ENCODE data around the gene IQCH.
"Not testable (repeated sequence)": the region's sequence is repeated elsewhere in the genome, so short reads cannot be mapped to it uniquely, and the experiment has no call there.

Gene IQCH

DNA sequence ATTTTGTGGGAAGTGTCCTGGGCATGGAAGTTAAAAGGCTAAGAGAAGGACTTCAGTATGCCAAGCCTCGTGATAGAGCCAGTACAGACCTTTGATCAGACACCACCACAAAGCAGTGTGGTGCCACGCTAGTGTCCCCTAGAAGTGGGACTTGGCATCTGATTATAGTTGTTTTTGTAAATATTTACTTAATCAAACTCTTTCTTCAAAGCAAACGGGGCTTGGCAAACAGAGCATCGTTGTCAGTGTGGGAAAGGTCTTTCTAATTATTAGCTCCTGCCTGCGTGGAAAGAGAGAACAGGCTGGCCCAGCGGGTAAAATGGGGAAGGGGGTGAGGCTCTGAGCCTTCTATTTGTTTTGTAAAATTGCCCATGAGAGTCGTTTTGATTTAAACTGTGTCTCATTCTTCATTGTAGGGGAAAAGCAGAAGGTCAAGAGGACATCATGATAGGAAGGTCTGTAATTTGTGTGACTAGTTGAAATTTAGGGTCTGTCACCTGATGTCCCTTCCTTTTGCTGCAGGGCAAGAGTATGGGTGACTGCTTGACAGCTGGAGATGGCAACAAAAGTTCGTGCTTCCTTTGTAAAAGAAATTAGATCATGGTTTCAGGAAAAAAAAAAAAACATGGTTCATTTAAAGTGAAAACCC is 105.0 kb downstream of the IQCH start:
- DNase-seq (ENCODE audit: low read depth), result no peak

DNA sequence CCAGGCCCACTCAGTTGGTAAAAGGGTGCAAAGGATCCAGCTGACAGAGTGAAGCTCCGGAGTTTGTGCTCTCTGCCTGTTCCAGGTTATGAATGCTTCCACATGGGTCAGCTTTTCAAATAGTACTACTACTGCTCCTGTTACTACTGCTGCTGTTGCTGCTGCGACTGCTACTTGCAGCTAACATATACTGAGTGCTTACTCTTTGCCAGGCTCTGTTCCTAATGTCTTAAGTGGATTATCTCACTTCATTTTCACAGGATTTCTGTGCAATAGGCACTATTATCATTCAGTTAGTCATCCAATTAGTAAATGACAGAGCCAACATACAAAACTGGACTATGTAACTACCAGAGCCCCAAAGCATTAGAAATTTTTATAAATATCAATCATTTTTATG is 106.5 kb downstream of the IQCH start:
- DNase-seq (ENCODE audit: low read depth), result no peak

DNA sequence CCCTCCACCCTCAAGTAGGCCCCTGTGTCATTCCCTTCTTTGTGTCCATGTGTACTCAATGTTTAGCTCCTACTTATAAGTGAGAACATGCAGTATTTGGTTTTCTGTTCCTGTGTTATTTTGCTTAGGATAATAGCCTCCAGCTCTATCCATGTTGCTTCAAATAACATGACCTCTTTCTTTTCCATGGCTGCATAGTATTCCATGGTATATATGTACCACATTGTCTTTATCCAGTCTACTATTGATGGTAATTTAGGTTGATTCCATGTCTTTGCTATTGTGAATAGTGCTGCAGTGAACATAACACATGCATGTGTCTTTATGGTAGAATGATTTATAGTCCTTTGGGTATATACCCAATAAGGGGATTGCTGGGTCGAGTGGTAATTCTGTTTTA is 109.1 kb downstream of the IQCH start:
- not testable (repeated sequence) for DNase-seq (ENCODE audit: low read depth)

DNA sequence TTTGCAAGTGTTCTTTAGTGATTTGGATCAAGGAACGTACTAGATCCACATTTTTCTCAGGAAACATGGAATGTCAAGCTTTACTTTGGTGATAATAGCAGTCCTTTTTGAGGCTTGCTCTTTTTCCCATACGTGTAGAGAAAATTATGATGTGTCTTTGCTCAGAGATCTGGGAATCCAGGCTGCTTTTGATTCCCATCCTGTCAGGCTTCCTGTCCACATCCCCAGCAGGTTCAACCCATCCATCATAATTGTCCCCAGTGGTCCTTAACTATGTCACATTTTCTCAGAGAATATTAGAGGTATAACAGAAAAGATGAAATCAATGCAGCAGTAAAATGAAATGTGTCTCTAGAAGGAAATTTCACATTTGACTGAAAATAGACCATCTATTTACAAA is 111.4 kb downstream of the IQCH start:
- DNase-seq (ENCODE audit: low read depth), result no peak

DNA sequence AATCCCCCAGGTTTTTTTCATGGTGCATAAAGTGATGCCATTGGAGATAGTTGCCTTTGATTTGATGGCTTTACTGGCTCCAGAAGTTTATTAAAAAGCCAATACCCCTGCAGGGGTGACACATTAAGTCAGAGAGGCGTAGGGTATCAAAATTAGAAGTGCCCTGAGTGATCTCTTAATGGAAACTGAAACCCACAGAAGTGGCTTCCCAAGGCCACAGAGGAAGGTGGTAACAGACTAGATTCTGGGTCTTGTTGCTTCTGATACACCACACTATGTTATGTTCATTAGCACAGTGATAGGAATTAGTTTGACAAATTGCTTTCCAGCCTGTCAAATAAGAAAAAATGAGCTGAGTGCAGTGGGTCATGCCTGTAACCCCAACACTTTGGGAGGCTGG is 112.3 kb downstream of the IQCH start:
- DNase-seq (ENCODE audit: low read depth), result no peak

DNA sequence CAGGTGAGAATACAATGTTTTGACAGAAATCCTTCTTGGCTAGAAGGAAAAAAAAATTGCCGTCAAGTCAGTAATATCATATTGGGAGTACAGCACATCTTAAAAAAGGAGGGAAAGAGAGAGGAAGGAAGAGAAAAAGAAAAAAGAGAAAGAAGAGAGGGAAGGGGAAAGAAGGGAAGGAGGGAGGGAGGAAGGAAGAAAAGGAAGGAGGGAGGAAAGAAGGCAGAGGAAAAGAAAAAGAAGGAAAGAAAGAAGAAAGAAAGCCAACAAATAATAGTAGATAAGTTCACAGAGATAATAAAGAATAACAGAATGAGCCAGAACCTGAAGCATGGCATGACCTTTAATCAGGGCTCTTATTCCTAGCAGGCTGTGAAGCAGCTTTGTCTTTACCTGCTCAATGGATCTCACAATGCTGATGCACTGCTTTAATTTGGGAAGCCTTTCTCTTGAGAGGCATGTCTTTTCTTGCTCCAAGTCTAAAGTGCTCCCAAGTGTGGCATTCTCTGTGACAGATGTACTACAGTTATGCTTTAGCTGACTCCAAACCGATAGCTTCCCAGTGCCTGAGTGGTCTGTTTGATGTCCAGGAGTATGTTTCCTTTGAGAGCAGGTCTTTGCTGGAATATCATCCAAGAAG is 114.9 kb downstream of the IQCH start:
- no peak for DNase-seq (ENCODE audit: low read depth)

DNA sequence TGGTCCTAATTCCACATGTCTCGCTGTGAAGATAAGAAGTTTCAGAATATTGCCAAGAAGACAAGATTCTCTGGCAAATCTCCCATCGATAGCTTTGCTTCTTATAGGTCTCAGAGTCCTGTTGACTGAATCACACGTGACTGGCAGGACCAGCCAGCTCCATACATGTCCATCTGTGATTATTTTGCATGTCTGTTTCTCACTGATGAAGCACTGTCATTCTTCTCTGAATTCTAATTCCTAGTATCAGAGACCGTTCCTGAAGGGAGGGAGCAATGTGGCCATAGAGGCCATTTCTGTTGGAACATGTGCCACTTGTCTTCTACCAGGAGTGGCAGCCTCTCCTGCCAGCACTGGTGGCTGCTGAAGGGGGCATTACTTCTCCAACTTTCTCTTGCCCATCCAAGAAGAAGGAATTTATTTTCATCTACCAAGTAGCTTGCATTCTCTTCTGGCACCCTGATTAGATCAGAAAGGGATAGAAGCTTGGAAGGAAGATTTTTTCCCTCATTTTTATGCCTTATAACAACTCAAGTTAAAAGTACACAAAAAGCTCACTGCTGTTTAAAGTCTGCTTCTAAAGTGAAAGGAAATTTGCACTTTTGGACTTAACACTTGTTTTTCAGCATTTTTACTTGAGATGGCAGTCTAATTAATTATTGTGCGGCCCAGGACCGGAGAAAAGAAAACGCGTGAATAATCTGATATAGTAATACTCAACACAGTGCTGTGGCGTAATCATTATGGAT is 115.8 kb downstream of the IQCH start:
- no peak for DNase-seq (ENCODE audit: low read depth)

DNA sequence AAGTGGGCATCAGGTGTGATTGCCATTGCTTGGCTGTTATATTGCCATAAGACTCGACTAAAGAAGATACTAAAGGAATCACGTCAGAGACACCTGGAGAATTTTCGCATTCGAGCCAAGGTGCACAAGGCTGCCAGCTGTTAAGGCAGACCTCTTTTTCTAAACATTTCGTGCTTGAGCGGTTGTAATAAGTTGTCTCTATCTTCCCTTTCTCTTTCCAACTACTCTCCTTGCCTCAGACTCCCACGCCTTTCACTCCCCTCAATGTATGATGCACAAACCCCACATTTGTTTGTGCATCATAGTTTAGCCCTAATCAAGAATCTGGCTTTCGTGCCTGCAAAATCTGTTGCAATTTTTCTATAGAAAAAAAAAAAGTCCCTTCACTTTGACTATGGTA is 118.0 kb downstream of the IQCH start:
- DNase-seq (ENCODE audit: low read depth), result no peak

DNA sequence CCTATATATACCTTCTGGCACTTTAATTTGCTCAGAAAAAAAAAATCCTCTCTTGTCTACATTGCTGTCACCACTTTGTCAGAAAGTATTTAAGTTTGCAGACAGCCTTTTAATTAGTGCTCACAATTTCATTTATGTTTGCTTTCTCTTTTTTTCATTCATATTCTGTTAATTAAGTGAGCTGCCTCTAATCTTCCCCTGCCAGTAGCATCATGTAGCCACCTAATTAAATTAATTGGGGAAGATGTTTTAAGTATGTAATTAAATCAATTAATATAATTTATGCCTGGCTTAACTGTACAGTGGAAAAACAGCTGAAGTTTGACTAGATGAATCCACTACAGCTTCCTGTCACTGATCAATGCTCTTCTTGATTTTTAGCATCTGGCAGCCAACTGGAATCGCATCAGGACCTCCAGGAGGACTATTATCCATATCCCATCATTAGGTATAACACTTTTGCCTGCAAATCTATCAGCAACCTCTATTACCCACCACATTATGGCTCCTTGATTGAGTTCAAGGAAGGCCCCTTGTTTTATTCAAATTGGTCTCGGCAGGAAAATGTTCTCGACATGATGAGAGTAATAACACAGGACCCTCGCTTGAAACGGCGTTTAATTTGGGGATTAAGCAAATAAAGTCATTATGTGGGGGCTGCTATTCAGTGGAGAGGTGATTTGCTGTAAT is 118.5 kb downstream of the IQCH start:
- no peak for DNase-seq (ENCODE audit: low read depth)

DNA sequence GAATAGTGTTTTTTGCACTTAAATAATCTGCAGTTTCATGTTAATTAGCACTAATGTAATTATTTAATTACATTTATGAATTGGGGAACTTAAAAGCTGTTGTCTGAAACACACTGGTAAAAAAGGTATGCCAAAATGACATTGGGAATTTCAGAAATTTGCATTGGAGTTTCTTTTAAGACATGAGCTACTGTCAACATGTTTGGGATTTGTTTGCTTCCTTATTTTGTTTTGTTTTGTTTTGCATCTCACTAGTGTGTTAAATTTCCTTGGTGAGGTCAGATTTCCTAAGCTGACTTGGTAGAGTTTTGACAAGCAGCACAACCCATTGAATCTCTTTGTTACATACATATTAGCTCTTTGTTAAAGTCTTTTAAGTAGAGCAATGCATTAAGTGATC is 119.4 kb downstream of the IQCH start:
- DNase-seq (ENCODE audit: low read depth), result no peak

DNA sequence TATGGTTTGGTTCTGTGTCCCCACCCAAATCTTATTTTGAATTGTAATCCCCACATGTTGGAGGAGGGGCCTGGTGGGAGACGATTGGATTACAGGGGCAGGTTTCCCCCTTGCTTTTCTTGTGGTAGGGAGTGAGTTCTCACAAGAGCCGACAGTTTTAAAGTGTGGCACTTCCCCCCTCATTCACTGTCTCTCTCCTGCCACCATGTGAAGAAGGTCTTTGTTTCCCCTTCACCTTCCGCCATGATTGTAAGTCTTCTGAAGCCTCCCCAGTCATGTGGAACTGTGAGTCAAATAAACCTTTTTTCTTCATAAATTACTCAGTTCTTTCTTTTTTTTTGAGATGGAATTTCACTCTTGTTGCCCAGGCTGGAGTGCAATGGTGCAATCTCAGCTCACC is 124.9 kb downstream of the IQCH start:
- DNase-seq (ENCODE audit: low read depth), result no peak

DNA sequence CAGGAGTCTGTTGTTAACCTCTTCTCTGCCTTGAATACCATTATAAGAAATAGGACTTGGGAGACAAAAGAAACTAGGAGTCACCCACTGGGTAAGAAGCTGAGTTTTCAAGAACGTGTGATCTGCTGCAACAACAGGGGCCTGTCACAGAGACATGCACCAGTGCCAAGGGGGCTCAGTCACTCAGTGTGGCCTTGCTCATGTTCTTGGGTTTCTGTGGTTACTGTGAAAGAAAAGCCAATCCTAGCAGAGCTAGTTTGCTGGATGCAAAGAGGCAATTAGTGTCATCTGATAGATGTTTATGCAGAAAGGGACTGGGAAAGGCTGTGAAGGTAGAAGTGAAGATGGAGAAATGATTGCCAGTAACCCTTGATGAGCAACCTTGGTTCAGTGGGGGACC is 126.3 kb downstream of the IQCH start:
- DNase-seq (ENCODE audit: low read depth), result no peak

DNA sequence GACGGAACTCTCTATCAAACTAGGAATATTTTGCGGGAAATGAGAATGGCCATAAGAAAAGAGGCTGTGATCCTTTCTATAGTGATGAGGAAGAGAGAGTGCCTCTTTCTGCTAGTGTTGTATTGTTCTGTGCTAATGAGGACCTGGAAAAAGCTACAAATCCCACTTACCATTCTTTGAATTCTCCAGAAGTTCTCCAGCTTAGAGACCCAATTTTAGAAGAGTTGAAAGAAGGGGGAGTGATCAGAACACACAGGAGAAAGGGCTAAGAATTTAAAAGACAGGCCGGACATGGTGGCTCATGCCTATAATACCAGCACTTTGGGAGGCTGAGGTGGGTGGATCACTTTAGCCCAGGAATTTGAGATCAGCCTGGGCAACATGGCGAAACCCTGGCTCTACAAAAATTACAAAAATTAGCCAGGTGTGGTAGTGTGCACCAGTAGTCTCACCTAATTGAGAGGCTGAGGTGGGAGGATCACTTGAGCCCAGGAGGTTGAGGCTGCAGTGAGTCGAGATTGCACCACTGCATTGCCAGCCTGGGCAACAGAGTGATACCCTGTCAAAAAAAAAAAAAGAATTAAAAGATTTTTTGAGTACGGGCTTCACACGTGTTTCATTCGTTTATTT is 126.9 kb downstream of the IQCH start:
- no peak for DNase-seq (ENCODE audit: low read depth)

DNA sequence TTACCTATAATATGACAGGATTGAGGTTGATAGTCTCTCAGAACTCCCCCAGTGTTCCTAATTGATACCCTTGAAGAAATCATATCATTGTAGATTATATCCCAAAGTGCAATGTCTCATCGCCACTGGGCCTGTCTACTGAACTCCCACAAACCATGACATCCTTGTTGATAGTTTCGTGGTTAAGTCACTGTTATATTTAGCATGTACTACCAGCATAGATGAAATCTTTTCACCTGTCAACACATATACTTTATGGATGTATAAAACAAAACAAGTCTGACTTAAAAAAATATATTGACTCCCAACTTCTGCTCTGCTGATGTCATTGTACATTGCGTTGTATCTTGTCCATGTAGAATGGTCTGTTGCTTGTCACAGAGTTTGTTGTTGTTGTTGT is 128.1 kb downstream of the IQCH start:
- DNase-seq (ENCODE audit: low read depth), result no peak

DNA sequence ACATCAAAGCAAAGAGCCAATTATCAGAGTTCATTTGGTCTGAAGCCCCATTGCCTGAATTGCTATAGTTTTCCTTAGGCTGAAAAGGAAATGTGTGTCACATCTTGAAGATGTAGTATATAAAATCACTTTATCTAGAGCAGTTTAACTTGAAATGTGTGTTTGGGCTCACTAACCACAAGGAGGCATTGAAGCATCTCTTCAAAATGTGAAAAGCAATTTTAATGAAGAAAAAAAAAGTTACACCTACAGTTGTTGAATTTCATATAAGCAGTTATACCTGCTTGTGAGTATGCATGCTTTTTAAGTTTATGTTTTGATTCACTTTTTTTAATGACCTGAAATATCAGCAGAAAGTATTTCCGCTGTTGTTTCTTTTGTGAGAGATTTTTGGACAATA is 129.3 kb downstream of the IQCH start:
- DNase-seq (ENCODE audit: low read depth), result no peak

DNA sequence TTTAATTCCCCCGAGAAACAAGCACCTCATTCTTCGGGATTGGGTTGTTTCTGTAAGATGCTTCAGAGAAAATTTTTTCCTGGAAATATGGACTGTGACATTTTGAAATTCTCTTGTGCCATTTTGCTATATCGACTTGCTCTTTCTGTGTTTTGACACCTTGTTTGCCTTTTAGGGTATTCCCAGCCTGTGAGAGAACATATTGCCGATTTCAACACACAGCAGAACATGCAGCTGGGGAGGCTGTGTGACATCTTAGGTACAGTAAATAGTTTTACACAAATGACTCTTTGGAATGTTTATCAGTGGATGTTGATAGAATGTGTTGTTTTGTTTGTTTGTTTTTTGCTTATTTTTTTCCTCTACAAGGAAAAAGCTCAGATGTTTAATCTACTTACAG is 130.2 kb downstream of the IQCH start:
- DNase-seq (ENCODE audit: low read depth), result no peak

DNA sequence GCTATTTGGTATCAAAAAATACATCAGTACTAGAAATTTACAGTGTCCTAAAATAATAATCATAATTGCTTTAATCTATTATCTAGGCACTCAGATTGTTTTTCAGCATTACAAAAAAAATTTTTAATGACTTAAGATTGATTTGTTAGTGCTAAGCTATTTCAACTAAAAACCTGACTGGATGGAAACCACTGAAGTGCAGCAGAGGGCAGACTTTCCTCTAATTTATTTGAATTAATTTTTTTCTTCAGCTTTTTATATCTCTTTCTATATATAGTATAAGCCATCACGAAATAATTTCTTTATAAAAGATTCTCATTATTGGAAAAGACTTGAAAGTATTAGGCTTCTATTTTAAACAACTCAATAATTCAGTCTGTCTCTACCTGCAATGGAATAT is 131.4 kb downstream of the IQCH start:
- no peak for DNase-seq (ENCODE audit: low read depth)

DNA sequence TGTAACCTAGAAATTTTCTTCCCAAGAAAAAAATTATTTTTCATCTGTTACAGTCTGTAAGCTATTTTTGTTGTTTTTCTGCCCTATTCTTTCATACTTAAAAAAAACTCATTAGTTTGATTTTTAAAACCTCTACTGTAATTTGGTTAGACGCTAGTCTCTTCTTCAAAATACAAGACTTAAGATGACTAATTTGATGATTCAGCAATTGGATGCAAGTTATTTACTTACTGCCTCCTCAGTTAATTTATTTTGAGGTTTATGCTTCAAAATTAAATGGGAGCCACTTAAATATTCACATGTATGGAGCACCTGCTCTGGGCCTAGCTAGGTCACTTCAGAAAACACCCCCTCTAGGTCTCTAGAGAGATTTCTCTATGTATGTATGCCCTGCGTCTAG is 132.4 kb downstream of the IQCH start:
- DNase-seq (ENCODE audit: low read depth), result no peak

DNA sequence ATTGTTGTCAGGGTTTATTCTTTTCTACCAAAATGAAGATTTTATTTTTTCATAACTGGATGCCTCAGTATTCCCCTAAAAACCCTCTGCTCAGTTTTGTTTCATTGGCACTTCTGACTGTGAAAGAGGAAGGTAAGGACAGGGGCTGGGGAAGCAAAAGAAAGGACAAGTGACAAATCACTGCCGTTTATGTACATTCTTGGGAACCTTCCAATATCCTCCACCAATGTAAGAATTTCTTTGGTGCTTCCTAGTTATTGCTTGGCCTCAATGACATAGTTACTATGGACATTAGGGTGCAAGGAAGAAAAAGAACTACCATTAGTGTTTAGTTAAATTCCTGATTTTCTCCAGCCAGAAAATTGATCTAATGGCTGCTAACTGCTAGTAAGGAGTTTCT is 135.4 kb downstream of the IQCH start:
- DNase-seq (ENCODE audit: low read depth), result no peak

DNA sequence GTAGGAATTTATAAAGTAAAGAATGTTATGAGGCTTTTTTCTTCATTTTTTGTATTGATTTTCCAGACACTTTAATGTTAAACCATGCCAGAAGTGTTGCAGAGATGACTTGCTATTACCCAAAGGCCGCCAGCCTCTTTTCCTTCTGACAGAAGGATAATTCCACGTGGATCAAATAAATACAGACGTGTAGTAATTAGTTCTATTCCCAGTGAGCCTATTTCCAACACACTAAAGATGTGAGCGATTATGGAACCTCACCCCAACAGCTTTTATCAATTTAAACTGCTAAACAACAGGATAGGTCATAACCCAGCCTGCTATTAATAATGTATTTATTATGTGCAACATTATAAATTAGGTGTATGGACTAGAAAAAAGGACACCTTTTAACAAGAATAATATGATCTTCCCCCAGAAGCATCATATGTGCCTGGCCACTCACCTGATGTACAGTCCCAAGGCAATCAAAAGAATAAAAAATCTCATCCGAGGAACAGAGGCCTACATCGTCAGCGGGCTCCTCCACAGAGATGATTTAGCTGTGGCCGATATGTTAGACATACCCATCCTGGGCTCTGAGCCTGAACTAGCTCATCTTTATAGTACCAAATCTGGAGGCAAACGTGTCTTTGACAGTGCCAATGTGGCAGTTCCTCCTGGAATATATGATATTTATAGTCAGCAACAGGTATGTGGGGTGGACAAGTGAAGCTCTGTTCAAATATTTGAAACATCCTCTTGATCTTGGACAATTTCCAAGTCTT is 140.5 kb downstream of the IQCH start:
- DNase-seq (ENCODE audit: low read depth), result no peak

DNA sequence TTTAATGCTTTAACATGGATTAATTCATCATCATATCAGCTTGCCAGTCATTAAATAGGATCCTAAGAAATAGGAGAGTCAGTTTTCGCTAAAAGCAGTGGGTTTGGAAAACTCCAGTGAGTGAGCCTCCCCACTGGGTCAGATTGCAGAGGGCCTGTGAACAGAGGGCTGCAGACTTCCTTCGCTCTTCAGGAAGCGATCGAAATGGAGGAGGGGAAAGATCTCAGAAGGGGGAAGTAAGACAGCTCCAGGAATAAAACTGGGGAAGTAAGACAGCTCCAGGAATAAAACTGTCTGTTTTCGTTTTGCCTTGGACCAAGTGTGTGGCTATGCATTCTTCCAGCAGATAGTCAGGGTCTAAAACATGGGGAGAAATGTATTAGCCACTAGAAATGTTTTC is 141.5 kb downstream of the IQCH start:
- no peak for DNase-seq (ENCODE audit: low read depth)

DNA sequence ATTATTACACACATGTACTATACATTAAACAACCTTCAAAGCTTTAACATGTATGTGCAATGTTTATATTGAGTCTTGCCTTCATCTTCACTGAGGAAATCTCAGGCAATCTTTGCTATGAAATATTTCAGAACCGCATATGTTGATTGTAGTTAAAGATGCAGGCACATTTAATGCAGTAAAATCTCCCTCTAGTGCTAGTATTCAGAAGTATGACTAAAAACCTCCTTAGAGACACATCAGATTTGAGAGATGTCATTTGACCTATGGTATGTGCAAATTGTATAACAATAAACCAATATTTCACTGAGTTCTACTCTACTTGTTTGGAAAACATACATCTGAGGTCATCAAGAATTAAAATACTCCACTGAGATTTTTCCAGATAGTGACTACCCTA is 142.6 kb downstream of the IQCH start:
- DNase-seq (ENCODE audit: low read depth), result no peak

Data from stimulated activated CD8-positive, alpha-beta memory T cell treated with anti-CD3 and anti-CD28 coated beads, Interleukin-4, amount 100 ng/mL, for 24 hours (primary cell).